Activated naive CD4-positive, alpha-beta T cell treated with anti-CD3 and anti-CD28 coated beads for 36 hours (primary cell): ENCODE measurements around the gene C1orf74. TPM values are rescaled to one million over a fixed set of nuclear protein-coding genes. Genes with fewer than 3 reads are reported as not detected.

Source experiments
- CTCF ChIA-PET: fragments of 350-600 bp; sonication (Branson Sonifier 250); formaldehyde crosslinking; loops from one replicate; lab custom pipeline; 2021; ENCODE audit warnings: antibody characterized with exemption; lab: Charles Lee
- DNase-seq: peaks from one replicate; pipeline ENCODE4 v3.0.0-alpha.2; 2020
- H3K27ac Mint-ChIP-seq: one replicate; pipeline ENCODE4 v1.8.0; 2021; ENCODE audit warnings: mild to moderate bottlenecking, mixed read lengths
- H3K27me3 Mint-ChIP-seq: one replicate; pipeline ENCODE4 v1.8.0; 2021; ENCODE audit warnings: low read depth, mixed read lengths
- H3K36me3 Mint-ChIP-seq: one replicate; pipeline ENCODE4 v1.8.0; 2021; ENCODE audit warnings: low read depth, mixed read lengths
- H3K4me1 Mint-ChIP-seq: one replicate; pipeline ENCODE4 v1.8.0; 2021; ENCODE audit warnings: low read depth, mixed read lengths
- H3K4me3 Mint-ChIP-seq: one replicate; pipeline ENCODE4 v1.8.0; 2021; ENCODE audit warnings: mild to moderate bottlenecking, moderate library complexity, mixed read lengths
- H3K9me3 Mint-ChIP-seq: one replicate; pipeline ENCODE4 v1.8.0; 2021; ENCODE audit warnings: mixed read lengths
- intact Hi-C: fragments of 100-400 bp; cut with micrococcal nuclease; formaldehyde crosslinking; loops from one replicate; pipeline ENCODE4 v1.15.1; 2023
- total RNA-seq, 2 experiments: library from RNA; stranded (reverse); gene quantifications; one replicate each; pipeline ENCODE4 v1.2.3, GENCODE V29; 2021

Gene C1orf74
- total RNA-seq, result 1 to 10 TPM; 3.5 to 4.6 TPM

DNA sequence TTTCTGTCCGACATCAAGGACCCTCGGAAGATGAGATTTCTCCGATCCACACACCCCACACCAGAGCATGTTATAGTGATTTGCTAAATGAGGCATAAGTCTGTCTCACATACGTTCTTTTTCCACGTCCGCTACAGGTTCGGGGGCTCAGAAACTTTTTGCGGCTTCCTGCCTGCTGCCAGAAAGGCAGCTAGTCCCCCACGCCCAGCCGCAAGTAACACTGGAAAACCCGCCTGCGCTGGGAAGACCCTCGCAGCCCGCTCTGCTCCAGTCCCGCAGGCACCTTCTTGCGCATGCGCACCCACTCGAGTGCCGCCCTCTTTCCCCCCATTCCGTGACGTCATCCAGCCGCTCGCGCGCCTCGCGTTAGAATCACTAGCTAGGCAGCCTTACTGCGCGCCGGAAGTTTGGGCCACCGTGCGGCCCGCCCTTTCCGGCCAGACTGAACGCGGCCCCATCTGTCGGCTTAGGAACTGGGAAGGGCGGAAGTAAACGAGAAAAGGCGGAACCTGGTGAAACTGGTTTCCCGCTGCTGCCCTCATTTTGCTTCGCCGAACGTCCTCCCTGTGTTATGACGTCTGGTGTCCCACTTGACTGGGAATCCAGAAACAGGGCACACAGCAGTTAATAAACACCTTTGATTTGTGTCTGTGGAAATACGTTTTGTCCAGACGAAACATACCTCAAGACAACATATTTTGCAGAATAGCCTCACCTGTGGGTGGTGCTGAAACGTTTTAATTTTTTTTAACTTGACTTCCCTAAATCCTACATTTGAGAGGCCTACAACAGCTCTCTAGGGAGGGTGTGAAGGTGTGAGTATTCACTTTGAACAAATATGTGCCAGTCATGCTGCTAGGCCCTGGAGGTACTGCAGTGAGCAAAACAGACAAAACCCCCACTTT, at the start of gene C1orf74:
TSS of gene C1orf74 (minus strand) at position 295 of the 905 bp plus-strand sequence. CDS start 925 bp downstream, outside the sequence.
- intact Hi-C loops, result loop anchor here (1.0 kb wide), 5 partner anchors 16 to 43 kb away; partner anchors contain the start of genes TRAF3IP3 and UTP25
- H3K4me3 Mint-ChIP-seq, result peak within 1 kb of the TSS; percentile 92
- peak within 1 kb of the TSS; percentile 97 for H3K27ac Mint-ChIP-seq
- no peaks in the 10 kb centered on the region for H3K9me3 Mint-ChIP-seq
- CTCF ChIA-PET, result interaction anchor here (0.5 to 3.7 kb wide), 6 partner anchors 11 to 55 kb away, joined by 3 to 32 read pairs (median 7); no protein-coding TSS in a partner anchor
- H3K36me3 Mint-ChIP-seq, result peaks cover 21% of the 10 kb centered on the region
- DNase-seq, result peak; percentile 100
- no peaks in the 10 kb centered on the region for H3K27me3 Mint-ChIP-seq
- H3K4me1 Mint-ChIP-seq, result peaks cover 37% of the 10 kb centered on the region

DNA sequence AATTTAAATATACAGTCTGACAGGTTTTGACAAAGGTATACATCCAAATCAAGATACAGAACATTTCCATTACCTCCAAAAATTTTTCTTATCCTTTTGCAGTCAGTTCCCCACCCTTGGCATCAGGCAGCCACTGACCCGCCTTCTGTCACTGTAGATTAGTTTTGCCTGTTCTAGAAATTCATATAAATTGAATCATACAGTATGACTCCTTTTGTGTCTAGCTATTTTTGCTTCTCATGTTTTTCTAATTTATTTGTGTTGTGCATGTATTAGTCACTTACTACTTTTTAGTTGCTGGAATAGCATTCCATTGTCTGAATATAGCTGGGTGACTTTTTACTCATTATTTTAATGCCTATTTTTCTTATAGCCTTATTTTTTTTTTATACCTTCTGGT, 47.3 kb upstream of the C1orf74 start:
- intact Hi-C loops, result no loop called here
- H3K27ac Mint-ChIP-seq, result no peak overlapping the region
- H3K9me3 Mint-ChIP-seq, result no peaks in the 10 kb centered on the region
- no peak overlapping the region for H3K4me3 Mint-ChIP-seq
- no peaks in the 10 kb centered on the region for H3K27me3 Mint-ChIP-seq
- CTCF ChIA-PET, result interaction anchor here (1.8 to 2.8 kb wide), 2 partner anchors 8 to 10 kb away, joined by 6 to 16 read pairs; no protein-coding TSS in a partner anchor
- peaks cover 47% of the 10 kb centered on the region for H3K4me1 Mint-ChIP-seq
- H3K36me3 Mint-ChIP-seq, result peaks cover 32% of the 10 kb centered on the region
- no peak for DNase-seq

DNA sequence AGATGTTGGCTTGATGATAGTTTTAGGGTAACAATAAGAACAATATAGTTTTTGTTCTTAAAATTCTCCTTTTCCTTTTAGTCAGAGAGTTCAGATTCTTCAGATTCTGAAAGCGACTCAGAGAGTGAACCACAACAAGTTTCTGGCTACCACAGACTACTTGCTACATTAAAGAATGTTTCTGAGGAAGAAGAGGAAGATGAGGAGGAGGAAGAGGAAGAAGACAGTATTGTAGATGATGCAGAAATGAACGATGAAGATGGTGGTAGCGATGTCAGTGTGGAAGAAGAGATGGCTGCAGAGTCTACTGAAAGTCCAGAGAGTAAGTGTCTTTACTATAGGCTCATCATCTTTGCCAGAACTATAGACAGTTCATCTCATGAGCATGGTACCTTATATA, 46.4 kb upstream of the C1orf74 start:
- H3K27me3 Mint-ChIP-seq, result no peaks in the 10 kb centered on the region
- H3K4me1 Mint-ChIP-seq, result peaks cover 42% of the 10 kb centered on the region
- H3K9me3 Mint-ChIP-seq, result no peaks in the 10 kb centered on the region
- H3K4me3 Mint-ChIP-seq, result no peak overlapping the region
- H3K36me3 Mint-ChIP-seq, result peaks cover 26% of the 10 kb centered on the region
- no peak for DNase-seq
- CTCF ChIA-PET, result interaction anchor here (0.6 to 1.8 kb wide), 3 partner anchors 9 to 480 kb away, joined by 5 to 6 read pairs (median 5); no protein-coding TSS in a partner anchor
- no peak overlapping the region for H3K27ac Mint-ChIP-seq
- intact Hi-C loops, result no loop called here

- intact Hi-C loops, result loop anchor here (5.0 kb wide), 2 partner anchors 262 to 618 kb away; no protein-coding TSS in a partner anchor
- Mint-ChIP-seq H3K27ac (no peak overlapping the region), H3K9me3 (no peaks in the 10 kb centered on the region), H3K4me3 (peak overlapping the region; percentile 68), H3K4me1 (peaks cover 33% of the 10 kb centered on the region), H3K36me3 (peaks cover 23% of the 10 kb centered on the region), H3K27me3 (no peaks in the 10 kb centered on the region)
- CTCF ChIA-PET, result interaction anchor here (0.6 to 1.0 kb wide), 2 partner anchors 10 to 177 kb away, joined by 3 to 4 read pairs; no protein-coding TSS in a partner anchor
- no peak for DNase-seq
Observed at GRCh38 chr1:209829716-209830115, 45.4 kb upstream of the C1orf74 start.

GRCh38 chr1:209827384-209828262, 43.3 kb upstream of the C1orf74 start, which contains the start of gene UTP25:
Gene UTP25 (plus strand): TSS chr1:209827972. CDS start chr1:209828064, 92 bp downstream.
- peak; percentile 97 for DNase-seq
- peaks cover 11% of the 10 kb centered on the region for H3K36me3 Mint-ChIP-seq

GRCh38 chr1:209825591-209826434, 41.5 kb upstream of the C1orf74 start:
- H3K9me3 Mint-ChIP-seq, result no peaks in the 10 kb centered on the region
- H3K27me3 Mint-ChIP-seq, result peaks cover 5% of the 10 kb centered on the region
- CTCF ChIA-PET, result interaction anchor here (0.7 to 2.2 kb wide), 4 partner anchors 11 to 1560 kb away, joined by 3 to 12 read pairs (median 3); no protein-coding TSS in a partner anchor
- no peak overlapping the region for H3K27ac Mint-ChIP-seq
- H3K36me3 Mint-ChIP-seq, result peaks cover 4% of the 10 kb centered on the region
- intact Hi-C loops, result loop anchor here (2.0 to 5.0 kb wide), 3 partner anchors 259 to 621 kb away; no protein-coding TSS in a partner anchor
- DNase-seq, result no peak
- no peak overlapping the region for H3K4me3 Mint-ChIP-seq
- H3K4me1 Mint-ChIP-seq, result peaks cover 31% of the 10 kb centered on the region

More at GRCh38 chr1:209827384-209828262, 43.3 kb upstream of the C1orf74 start, which contains the start of gene UTP25:
- CTCF ChIA-PET, result interaction anchor here (0.6 to 2.2 kb wide), 7 partner anchors 13 to 226 kb away, joined by 3 to 12 read pairs (median 4); no protein-coding TSS in a partner anchor
- Mint-ChIP-seq H3K4me3 (peak within 1 kb of the TSS; percentile 79), H3K4me1 (peaks cover 34% of the 10 kb centered on the region), H3K27me3 (peaks cover 4% of the 10 kb centered on the region), H3K9me3 (no peaks in the 10 kb centered on the region), H3K27ac (peak within 1 kb of the TSS; percentile 86)
- intact Hi-C loops, result loop anchor here (1.0 to 5.0 kb wide), 8 partner anchors 21 to 620 kb away; partner anchors contain the start of genes C1orf74 and IRF6

GRCh38 chr1:209823143-209824041, 39.0 kb upstream of the C1orf74 start:
- intact Hi-C loops, result loop anchor here (1.0 kb wide), 3 partner anchors 39 to 488 kb away; partner anchors contain the start of gene C1orf74

GRCh38 chr1:209822706-209823105, 38.3 kb upstream of the C1orf74 start:
- H3K27ac Mint-ChIP-seq, result no peak overlapping the region
- DNase-seq, result no peak
- intact Hi-C loops, result loop anchor here (1.0 kb wide), 3 partner anchors 38 to 489 kb away; partner anchors contain the start of gene C1orf74
- peaks cover 15% of the 10 kb centered on the region for H3K4me1 Mint-ChIP-seq
- H3K9me3 Mint-ChIP-seq, result no peaks in the 10 kb centered on the region
- no peak overlapping the region for H3K4me3 Mint-ChIP-seq
- H3K36me3 Mint-ChIP-seq, result no peaks in the 10 kb centered on the region
- peaks cover 11% of the 10 kb centered on the region for H3K27me3 Mint-ChIP-seq
- CTCF ChIA-PET, result interaction anchor here (0.8 to 3.8 kb wide), 32 partner anchors 8 to 577 kb away, joined by 3 to 32 read pairs (median 5); no protein-coding TSS in a partner anchor

More at GRCh38 chr1:209823143-209824041, 39.0 kb upstream of the C1orf74 start:
- H3K27ac Mint-ChIP-seq, result no peak overlapping the region
- H3K4me1 Mint-ChIP-seq, result peaks cover 15% of the 10 kb centered on the region
- CTCF ChIA-PET, result interaction anchor here (0.6 to 3.8 kb wide), 49 partner anchors 9 to 625 kb away, joined by 3 to 32 read pairs (median 4); partner anchors contain the start of genes C1orf74 and TRAF3IP3
- peak; percentile 26 for DNase-seq
- H3K4me3 Mint-ChIP-seq, result no peak overlapping the region
- H3K36me3 Mint-ChIP-seq, result no peaks in the 10 kb centered on the region
- no peaks in the 10 kb centered on the region for H3K9me3 Mint-ChIP-seq
- peaks cover 11% of the 10 kb centered on the region for H3K27me3 Mint-ChIP-seq

- CTCF ChIA-PET, result interaction anchor here (0.6 to 3.8 kb wide), 5 partner anchors 9 to 244 kb away, joined by 3 to 25 read pairs (median 6); no protein-coding TSS in a partner anchor
- Mint-ChIP-seq H3K4me1 (peaks cover 13% of the 10 kb centered on the region), H3K36me3 (no peaks in the 10 kb centered on the region), H3K4me3 (no peak overlapping the region), H3K9me3 (no peaks in the 10 kb centered on the region), H3K27ac (no peak overlapping the region), H3K27me3 (peaks cover 11% of the 10 kb centered on the region)
- intact Hi-C loops, result no loop called here
- no peak for DNase-seq
Observed at GRCh38 chr1:209820986-209821385, 36.6 kb upstream of the C1orf74 start.

GRCh38 chr1:209819058-209819457, 34.7 kb upstream of the C1orf74 start:
- intact Hi-C loops, result no loop called here
- H3K27me3 Mint-ChIP-seq, result peaks cover 11% of the 10 kb centered on the region
- no peak overlapping the region for H3K27ac Mint-ChIP-seq
- H3K4me3 Mint-ChIP-seq, result no peak overlapping the region
- CTCF ChIA-PET, result interaction anchor here (1.2 kb wide), 2 partner anchors 71 to 514 kb away, joined by 4 to 9 read pairs; no protein-coding TSS in a partner anchor
- H3K36me3 Mint-ChIP-seq, result no peaks in the 10 kb centered on the region
- DNase-seq, result no peak
- peaks cover 19% of the 10 kb centered on the region for H3K4me1 Mint-ChIP-seq
- no peaks in the 10 kb centered on the region for H3K9me3 Mint-ChIP-seq
